Epithelial cell of esophagus (primary cell): ENCODE results near the gene ZNRF3.

Source experiments
- DNase-seq: peaks from one replicate; pipeline ENCODE4 v3.0.0; 2010; ENCODE audit warnings: low read depth
- H3K4me3 ChIP-seq: 2 replicates; pipeline ENCODE4 v1.5.1; 2011; ENCODE audit warnings: mild to moderate bottlenecking, low read length, control low read depth
- TF ChIP-seq, protein P1 (sequence below): IDR thresholded peaks from 2 replicates; pipeline ENCODE4 v1.5.1; 2011; ENCODE audit warnings: low read depth, mild to moderate bottlenecking, low read length, control low read depth, inconsistent platforms; ENCODE audit not compliant: insufficient read depth; ENCODE audit errors: missing control alignments

ZNRF3 gene

DNA sequence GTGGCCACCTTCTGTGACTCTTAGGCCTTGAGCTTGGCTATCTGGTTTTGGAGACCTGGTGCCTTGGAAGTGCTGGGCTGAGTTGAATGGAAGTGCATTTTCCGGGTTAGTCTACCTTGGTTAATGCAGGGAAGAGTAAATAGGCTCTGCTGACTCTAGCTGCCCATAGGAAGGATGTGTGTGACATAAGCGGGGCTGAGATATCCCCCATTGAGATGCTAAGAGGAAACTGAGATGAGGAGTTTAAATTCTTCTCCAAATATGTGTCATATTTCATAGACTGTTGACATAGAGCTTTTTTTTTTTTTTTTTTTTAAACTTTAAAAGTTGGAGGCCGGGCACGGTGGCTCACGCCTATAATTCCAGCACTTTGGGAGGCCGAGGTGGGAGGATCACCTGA lies 30.8 kb downstream of the ZNRF3 start:
- no peak for DNase-seq
- TF ChIP-seq, protein P1, sequence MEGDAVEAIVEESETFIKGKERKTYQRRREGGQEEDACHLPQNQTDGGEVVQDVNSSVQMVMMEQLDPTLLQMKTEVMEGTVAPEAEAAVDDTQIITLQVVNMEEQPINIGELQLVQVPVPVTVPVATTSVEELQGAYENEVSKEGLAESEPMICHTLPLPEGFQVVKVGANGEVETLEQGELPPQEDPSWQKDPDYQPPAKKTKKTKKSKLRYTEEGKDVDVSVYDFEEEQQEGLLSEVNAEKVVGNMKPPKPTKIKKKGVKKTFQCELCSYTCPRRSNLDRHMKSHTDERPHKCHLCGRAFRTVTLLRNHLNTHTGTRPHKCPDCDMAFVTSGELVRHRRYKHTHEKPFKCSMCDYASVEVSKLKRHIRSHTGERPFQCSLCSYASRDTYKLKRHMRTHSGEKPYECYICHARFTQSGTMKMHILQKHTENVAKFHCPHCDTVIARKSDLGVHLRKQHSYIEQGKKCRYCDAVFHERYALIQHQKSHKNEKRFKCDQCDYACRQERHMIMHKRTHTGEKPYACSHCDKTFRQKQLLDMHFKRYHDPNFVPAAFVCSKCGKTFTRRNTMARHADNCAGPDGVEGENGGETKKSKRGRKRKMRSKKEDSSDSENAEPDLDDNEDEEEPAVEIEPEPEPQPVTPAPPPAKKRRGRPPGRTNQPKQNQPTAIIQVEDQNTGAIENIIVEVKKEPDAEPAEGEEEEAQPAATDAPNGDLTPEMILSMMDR, result no peak
- no peak overlapping the region for H3K4me3 ChIP-seq

DNA sequence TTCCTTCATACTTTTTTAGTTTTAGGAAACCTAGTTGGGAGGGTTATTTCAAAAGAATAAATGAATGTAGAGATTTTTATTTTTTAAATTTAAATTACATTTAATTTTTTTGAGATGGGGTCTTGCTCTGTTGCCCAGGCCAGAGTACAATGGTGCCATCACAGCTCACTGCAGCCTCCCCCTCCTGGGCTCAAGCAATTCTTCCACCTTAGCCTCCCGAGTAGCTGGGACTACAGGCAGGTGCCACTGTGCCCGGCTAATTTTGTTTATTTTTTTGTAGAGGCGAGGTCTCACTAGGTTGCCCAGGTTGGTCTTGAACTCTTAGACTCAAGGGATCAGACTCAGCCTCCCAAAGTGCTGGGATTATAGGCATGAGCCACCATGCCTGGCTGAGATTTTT lies 32.6 kb downstream of the ZNRF3 start:
- H3K4me3 ChIP-seq, result no peak overlapping the region
- DNase-seq, result no peak
- TF ChIP-seq, protein P1, result no peak

DNA sequence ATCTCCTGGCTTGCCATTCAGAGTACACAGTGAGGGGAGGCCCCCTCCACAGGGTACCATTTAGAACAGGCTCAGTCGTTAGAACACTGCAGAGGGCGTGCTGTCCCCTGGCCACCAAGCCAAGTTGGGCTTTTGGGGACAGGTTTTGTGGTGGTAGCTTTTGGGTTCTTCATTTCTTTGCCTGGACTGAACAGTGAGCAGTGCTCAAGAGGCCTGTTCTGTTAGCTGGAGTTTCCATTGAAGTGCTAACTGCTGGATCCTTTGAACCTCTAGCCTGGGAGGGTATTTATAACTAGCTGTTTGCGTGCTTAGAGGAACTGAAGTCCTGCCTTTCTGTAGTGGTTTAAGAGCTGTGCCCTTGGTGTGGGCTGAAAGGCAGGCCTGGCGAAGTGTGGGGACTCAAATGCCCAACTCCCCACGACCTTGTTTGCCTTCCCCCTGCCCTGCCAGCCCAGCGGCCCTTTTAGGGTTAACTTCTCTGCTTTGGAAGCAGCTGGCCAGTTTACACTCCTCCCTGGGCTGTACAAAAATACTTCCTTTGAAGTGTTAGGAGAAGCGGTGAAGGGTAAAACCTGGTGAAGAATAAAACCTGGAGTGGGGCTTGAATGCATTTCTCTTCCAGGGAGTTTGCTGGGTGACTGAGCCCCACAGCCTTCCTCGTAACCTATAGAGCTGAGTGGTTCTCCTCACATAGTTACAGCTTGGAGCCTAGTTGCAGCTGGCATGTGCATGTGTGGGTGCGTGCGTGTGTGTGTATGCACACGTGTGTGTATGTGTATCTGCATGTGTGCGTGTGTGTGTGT lies 34.6 kb downstream of the ZNRF3 start:
- TF ChIP-seq, protein P1, result no peak
- DNase-seq, result no peak

DNA sequence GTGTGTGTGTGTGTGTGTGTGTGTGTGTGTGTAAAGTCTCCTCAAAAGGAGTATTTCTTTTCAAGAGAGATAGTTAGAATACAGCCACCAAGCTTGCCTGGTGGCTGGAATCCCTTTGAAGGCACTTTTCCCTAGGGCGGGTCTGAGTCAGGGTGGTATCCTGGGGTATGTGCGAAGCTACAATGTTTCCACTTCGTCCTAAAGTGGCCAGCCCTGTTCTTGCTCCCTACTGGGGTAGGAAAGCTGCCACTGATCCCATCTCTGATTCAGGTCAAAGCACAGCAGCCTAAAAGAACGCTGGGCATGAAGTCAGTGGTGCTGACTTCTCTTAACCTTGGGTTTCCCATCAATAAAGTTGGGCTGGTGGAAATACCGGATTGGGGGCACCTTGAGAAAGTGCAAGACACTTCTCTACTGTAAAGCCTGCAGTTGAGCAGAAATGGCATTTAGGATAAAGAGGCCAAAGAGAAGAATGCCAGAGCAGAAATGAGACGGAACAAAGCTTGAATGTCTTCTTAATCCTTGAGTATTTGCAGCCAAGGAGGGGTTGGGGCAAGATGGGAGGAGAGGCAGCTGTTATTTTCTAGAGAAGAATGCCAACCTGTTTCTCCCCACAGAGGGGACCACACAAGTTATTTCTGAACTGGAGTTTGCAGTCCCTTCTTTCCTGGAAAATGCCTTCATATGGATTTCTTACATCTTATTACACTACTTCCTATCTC lies 35.3 kb downstream of the ZNRF3 start:
- no peak overlapping the region for H3K4me3 ChIP-seq
- TF ChIP-seq, protein P1, result no peak
- no peak for DNase-seq

More for the DNA sequence above, 34.6 kb downstream of the ZNRF3 start:
- H3K4me3 ChIP-seq, result no peak overlapping the region

DNA sequence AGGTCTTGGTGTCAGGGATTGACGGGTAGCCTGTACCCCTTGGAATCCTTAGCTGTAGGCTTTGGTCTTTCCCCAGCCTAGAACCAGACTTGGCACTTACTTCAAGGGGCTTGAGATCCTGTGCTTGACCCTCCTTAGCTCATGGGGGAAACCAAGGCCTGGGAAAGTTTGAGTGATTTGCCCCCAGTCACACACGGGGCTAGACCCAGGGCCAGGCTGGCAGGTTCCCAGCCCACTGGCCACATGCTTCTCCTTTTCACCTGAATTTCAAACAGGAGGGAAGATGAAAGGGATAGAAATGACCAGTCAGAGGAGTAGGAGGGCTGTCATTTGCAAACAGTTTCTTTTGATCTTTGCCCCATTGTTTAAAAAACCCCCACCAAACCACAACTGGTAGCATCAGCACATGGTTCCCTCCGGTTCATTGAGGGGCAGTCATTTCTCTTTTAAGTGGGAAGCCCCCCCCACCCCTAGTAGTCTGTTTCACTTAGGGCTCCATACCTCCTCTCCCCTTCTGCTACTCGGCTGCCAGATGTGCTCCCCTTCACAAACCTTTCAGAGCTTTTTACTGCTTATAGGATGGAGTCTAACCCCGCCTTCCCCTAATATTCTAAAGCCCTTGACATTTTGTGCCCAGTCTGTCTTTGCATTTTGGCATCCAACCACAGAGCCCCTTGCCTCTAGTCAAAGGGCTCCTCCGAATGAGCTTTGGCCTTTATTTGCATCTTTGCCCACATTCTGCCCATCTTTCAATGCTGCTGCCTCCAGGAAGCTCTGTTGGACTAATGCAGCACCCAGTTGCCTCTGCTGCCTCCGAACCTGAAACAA lies 37.6 kb downstream of the ZNRF3 start:
- no peak overlapping the region for H3K4me3 ChIP-seq
- no peak for DNase-seq
- TF ChIP-seq, protein P1, result no peak

DNA sequence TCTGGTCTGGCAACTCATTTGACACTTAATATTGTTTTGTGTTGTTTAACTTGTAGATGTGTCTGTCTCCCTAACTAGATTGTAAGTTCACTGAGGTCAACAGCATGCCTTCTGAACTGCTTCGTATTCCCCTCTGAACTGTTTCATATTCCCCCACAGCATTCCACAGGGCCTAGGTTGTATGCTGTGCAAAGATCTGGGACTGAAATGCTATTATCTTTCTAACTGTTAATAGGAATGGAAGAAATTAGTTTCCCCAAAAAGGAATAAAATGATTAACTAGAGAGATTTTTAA lies 38.2 kb downstream of the ZNRF3 start:
- DNase-seq, result no peak
- TF ChIP-seq, protein P1, result no peak
- H3K4me3 ChIP-seq, result no peak overlapping the region
